K562 (cell line): ENCODE measurements around the gene PLPP4. TPM values are rescaled to one million over a fixed set of nuclear protein-coding genes. Genes with fewer than 3 reads are reported as not detected.

Experiments
- ATAC-seq: fragments of 200-7000 bp; cut with Tn5 transposase; 3 replicates; pipeline ENCODE4 v1.9.1; 2020; ENCODE audit warnings: moderate library complexity
- BruUV-seq: library from RNA; stranded (reverse); fragments of 400-500 nt; replicated peaks from 2 replicates; lab custom pipeline; 2021; lab: Mats Ljungman, UMichigan
- CTCF ChIA-PET: fragments of 300-600 bp; formaldehyde crosslinking; extraction: SDS; loops from one replicate; lab custom pipeline; 2021; ENCODE audit warnings: low intra/inter-chr PET ratio; lab: Yijun Ruan, JAX
- POLR2A ChIA-PET: fragments of 300-600, 350-650 bp; sonication (Branson Sonifier 250); formaldehyde crosslinking; extraction: SDS; loops from one replicate; lab custom pipeline; 2021; ENCODE audit warnings: antibody characterized with exemption, inconsistent platforms; lab: Yijun Ruan, JAX
- DNase-seq, 4 experiments: peaks; one replicate each; pipeline versions ENCODE4 v3.0.0 to v3.0.0-alpha.2; 2011 to 2018; ENCODE audit warnings: low spot score in 3 of 4, mixed read lengths in 3 of 4; ENCODE audit errors: extremely low read depth in 1 of 4
- FAIRE-seq: peaks from 2 replicates; lab custom pipeline; 2011; peaks lifted over from hg19 to GRCh38; lab: Jason Lieb, UNC
- H2AFZ ChIP-seq: 2 replicates; pipeline ENCODE4 v1.6.0; 2011; ENCODE audit warnings: low read depth, low read length, control low read depth, inconsistent platforms
- H3K27ac ChIP-seq: fragments of 200-600 bp; 3 replicates; pipeline ENCODE4 v1.8.0; 2011; ENCODE audit warnings: low read depth, mild to moderate bottlenecking, control low read depth, inconsistent platforms, low read length, moderate library complexity, mixed read lengths; ENCODE audit errors: extremely low read depth
- H3K27me3 ChIP-seq, 2 experiments: fragments of 300-600 bp in 1 of 2; 2 replicates in 1 of 2; 3 replicates in 1 of 2; pipeline versions ENCODE4 v1.6.0 to v1.8.0; 2011; ENCODE audit warnings: inconsistent platforms in 2 of 2, low read length in 2 of 2, mild to moderate bottlenecking in 1 of 2, mixed read lengths in 1 of 2, moderate library complexity in 1 of 2; ENCODE audit not compliant: control insufficient read depth in 2 of 2, insufficient read depth in 2 of 2
- H3K36me3 ChIP-seq: fragments of 300-600 bp; 3 replicates; pipeline ENCODE4 v1.8.0; 2011; ENCODE audit warnings: mild to moderate bottlenecking, low read length, inconsistent platforms; ENCODE audit not compliant: control insufficient read depth, insufficient read depth
- H3K4me1 ChIP-seq, 2 experiments: fragments of 200-600 bp in 1 of 2; replicated peaks in 1 of 2; 2 replicates in 1 of 2; 3 replicates in 1 of 2; pipeline versions ENCODE4 v1.5.1 to v1.8.0; 2011; ENCODE audit warnings: inconsistent platforms in 2 of 2, low read length in 2 of 2, mild to moderate bottlenecking in 1 of 2, mixed read lengths in 1 of 2, moderate library complexity in 1 of 2; ENCODE audit not compliant: control insufficient read depth in 2 of 2, insufficient read depth in 2 of 2
- H3K4me2 ChIP-seq: 2 replicates; pipeline ENCODE4 v1.6.1; 2011; ENCODE audit warnings: low read length, control low read depth, inconsistent platforms, mixed read lengths; ENCODE audit not compliant: insufficient read depth
- H3K4me3 ChIP-seq: fragments of 200-600 bp; sonication (generic), shearing (Covaris generic); 2 replicates; pipeline ENCODE4 v1.5.1; 2016; ENCODE audit warnings: control low read depth, inconsistent platforms
- H3K79me2 ChIP-seq: fragments of 200-600 bp; 3 replicates; pipeline ENCODE4 v1.8.0; 2011; ENCODE audit warnings: low read length, inconsistent platforms; ENCODE audit not compliant: control insufficient read depth, insufficient read depth
- H3K9ac ChIP-seq, 2 experiments: 2 replicates each; pipeline versions ENCODE4 v1.6.0 to v1.6.1; 2011; ENCODE audit warnings: low read depth in 2 of 2, low read length in 2 of 2, control low read depth in 1 of 2, inconsistent platforms in 1 of 2, mild to moderate bottlenecking in 1 of 2, mixed read lengths in 1 of 2; ENCODE audit not compliant: insufficient read depth in 1 of 2
- H3K9me1 ChIP-seq: one replicate; pipeline ENCODE4 v1.6.0; 2011; ENCODE audit warnings: inconsistent platforms, mild to moderate bottlenecking, low read length, moderate library complexity; ENCODE audit not compliant: control insufficient read depth, insufficient read depth
- H3K9me3 ChIP-seq: replicated peaks from 2 replicates; pipeline ENCODE4 v1.5.1; 2011; ENCODE audit warnings: low read depth, low read length, inconsistent platforms; ENCODE audit not compliant: control insufficient read depth, insufficient read depth
- H4K20me1 ChIP-seq: replicated peaks from 2 replicates; pipeline ENCODE4 v1.6.1; 2011; ENCODE audit warnings: low read length, inconsistent platforms, mixed read lengths; ENCODE audit not compliant: control insufficient read depth, insufficient read depth
- FOS ChIP-seq: IDR thresholded peaks from 3 replicates; pipeline ENCODE4 v1.6.1; 2011; ENCODE audit not compliant: insufficient read length; ENCODE audit errors: extremely low read depth
- FUS ChIP-seq: fragments of 200-400 bp; formaldehyde crosslinking; optimal IDR thresholded peaks from 2 replicates; pipeline ENCODE3; 2017; ENCODE audit warnings: low read depth, low read length
- KDM1A ChIP-seq, 2 experiments: fragments of 450-650 bp; IDR thresholded peaks; 2 replicates each; pipeline ENCODE4 v1.6.1; 2016; ENCODE audit warnings: mild to moderate bottlenecking in 2 of 2
- MTA1 ChIP-seq: fragments of 450-650 bp; IDR thresholded peaks from 2 replicates; pipeline ENCODE4 v1.6.1; 2017; ENCODE audit warnings: borderline replicate concordance
- NR1H2 ChIP-seq: sonication (generic); formaldehyde crosslinking; IDR thresholded peaks from 2 replicates; pipeline ENCODE4 v1.4.0; 2020; ENCODE audit warnings: mild to moderate bottlenecking, missing genetic modification reagents
- RB1 ChIP-seq: fragments of 450-650 bp; IDR thresholded peaks from 2 replicates; pipeline ENCODE4 v1.6.1; 2017; ENCODE audit warnings: low read depth, mild to moderate bottlenecking
- RBM22 ChIP-seq: fragments of 200-400 bp; formaldehyde crosslinking; IDR thresholded peaks from 2 replicates; pipeline ENCODE4 v1.6.1; 2018; ENCODE audit warnings: low read length, low read depth; ENCODE audit not compliant: poor library complexity, severe bottlenecking
- SMARCE1 ChIP-seq: fragments of 450-650 bp; IDR thresholded peaks from 2 replicates; pipeline ENCODE4 v1.7.1; 2016; ENCODE audit warnings: mild to moderate bottlenecking
- ZBTB12 ChIP-seq: fragments of 250-450 bp; sonication (Bioruptor Pico); IDR thresholded peaks from 2 replicates; pipeline ENCODE4 v1.4.0; 2020
- ZNF263 ChIP-seq: sonication (generic); formaldehyde crosslinking; IDR thresholded peaks from 2 replicates; pipeline ENCODE4 v1.8.0; 2022; ENCODE audit warnings: mild to moderate bottlenecking, missing genetic modification reagents, borderline replicate concordance
- ZNF316 ChIP-seq: fragments of 450-650 bp; IDR thresholded peaks from 2 replicates; pipeline ENCODE4 v1.6.1; 2016
- WGBS: fragments of 100-300 bp; shearing (Covaris generic); methylation state at CpG from one replicate; pipeline ENCODE4 v1.1.6; 2016; ENCODE audit warnings: low coverage, mixed read lengths; ENCODE audit not compliant: insufficient coverage; ENCODE audit errors: missing lambda C conversion rate; 5-methylcytosine and 5-hydroxymethylcytosine counted together
- in situ Hi-C: fragments of 300-500 bp; cut with MboI; formaldehyde crosslinking; loops from 4 replicates; pipeline ENCODE4 v1.15.0; 2018; ENCODE audit warnings: inconsistent platforms, mixed read lengths
- intact Hi-C: fragments of 100-400 bp; cut with micrococcal nuclease; formaldehyde crosslinking; loops from 2 replicates; pipeline ENCODE4 v1.14.2; 2022
- polyA plus RNA-seq, 8 experiments: library from polyadenylated mRNA; depleted of rRNA in 4 of 8; stranded (reverse) in 5 of 8; unstranded in 3 of 8; fragments of >200 nt; fragmentation: Nextera tagmentation in 2 of 8; fragmentation: Illumina TruSeq in 1 of 8; extraction: Ambion mirVana in 2 of 8; extraction: Trizol in 1 of 8; gene quantifications; 2 replicates each; pipeline versions ENCODE4 v1.2.1 to v1.2.3, GENCODE V29; 2011 to 2014; ENCODE audit warnings: inconsistent platforms in 1 of 8, missing spikeins in 1 of 8
- total RNA-seq, 7 experiments: library from RNA; depleted of rRNA in 6 of 7; stranded (reverse); fragments of >200 nt in 6 of 7; fragmentation: Illumina TruSeq in 2 of 7; extraction: Trizol in 2 of 7; gene quantifications; 2 replicates each; pipeline versions ENCODE4 v1.2.1 to v1.2.3, GENCODE V29; 2011 to 2021; ENCODE audit warnings: low replicate concordance in 1 of 7
- TF ChIP-seq, protein P1 (sequence below): fragments of 250-450 bp; sonication (Bioruptor Pico); IDR thresholded peaks from 2 replicates; pipeline ENCODE4 v1.5.0; 2021; ENCODE audit warnings: mild to moderate bottlenecking, moderate library complexity

The PLPP4 gene
- total and polyA plus RNA-seq, 9 of the 15 experiments (the other 6 are each of a cell fraction or from before 2014, with no cell fraction given), result 0.08 TPM; not detected in 8

- no peak for TF ChIP-seq RBM22
- TF ChIP-seq FUS, result no peak
- TF ChIP-seq ZNF263 (CRISPR knock-in tag), result no peak
- no peak for TF ChIP-seq ZBTB12 (CRISPR knock-in tag)
- no peak for TF ChIP-seq FOS
- no peak for TF ChIP-seq NR1H2 (CRISPR knock-in tag)
Measured at GRCh38 chr10:120474956-120475355, 17.9 kb downstream of the PLPP4 start (continued).

GRCh38 chr10:120475844-120476791, 19.1 kb downstream of the PLPP4 start:
- in situ Hi-C loops (no loop called here), intact Hi-C loops (no loop called here)
- no peaks in the 10 kb centered on the region for H3K9me3 ChIP-seq
- H2AFZ ChIP-seq, result no peak overlapping the region
- no peak overlapping the region for H3K4me2 ChIP-seq
- 1% methylated on average over 9 of the region's 10 CpGs for WGBS
- no peaks in the 10 kb centered on the region for H3K79me2 ChIP-seq
- H3K4me1 ChIP-seq, result no peaks in the 10 kb centered on the region
- no TSS peak for BruUV-seq
- no peaks in the 10 kb centered on the region for H3K27me3 ChIP-seq
- ATAC-seq (no peak), FAIRE-seq (no peak), DNase-seq (no peak)
- ChIA-PET CTCF (no interaction called here), POLR2A (no interaction called here)
- H4K20me1 ChIP-seq, result no peaks in the 10 kb centered on the region
- no peak overlapping the region for H3K9ac ChIP-seq
- H3K36me3 ChIP-seq, result no peaks in the 10 kb centered on the region
- H3K27ac ChIP-seq, result no peak overlapping the region
- no peak overlapping the region for H3K4me3 ChIP-seq
- TF ChIP-seq, protein P1, sequence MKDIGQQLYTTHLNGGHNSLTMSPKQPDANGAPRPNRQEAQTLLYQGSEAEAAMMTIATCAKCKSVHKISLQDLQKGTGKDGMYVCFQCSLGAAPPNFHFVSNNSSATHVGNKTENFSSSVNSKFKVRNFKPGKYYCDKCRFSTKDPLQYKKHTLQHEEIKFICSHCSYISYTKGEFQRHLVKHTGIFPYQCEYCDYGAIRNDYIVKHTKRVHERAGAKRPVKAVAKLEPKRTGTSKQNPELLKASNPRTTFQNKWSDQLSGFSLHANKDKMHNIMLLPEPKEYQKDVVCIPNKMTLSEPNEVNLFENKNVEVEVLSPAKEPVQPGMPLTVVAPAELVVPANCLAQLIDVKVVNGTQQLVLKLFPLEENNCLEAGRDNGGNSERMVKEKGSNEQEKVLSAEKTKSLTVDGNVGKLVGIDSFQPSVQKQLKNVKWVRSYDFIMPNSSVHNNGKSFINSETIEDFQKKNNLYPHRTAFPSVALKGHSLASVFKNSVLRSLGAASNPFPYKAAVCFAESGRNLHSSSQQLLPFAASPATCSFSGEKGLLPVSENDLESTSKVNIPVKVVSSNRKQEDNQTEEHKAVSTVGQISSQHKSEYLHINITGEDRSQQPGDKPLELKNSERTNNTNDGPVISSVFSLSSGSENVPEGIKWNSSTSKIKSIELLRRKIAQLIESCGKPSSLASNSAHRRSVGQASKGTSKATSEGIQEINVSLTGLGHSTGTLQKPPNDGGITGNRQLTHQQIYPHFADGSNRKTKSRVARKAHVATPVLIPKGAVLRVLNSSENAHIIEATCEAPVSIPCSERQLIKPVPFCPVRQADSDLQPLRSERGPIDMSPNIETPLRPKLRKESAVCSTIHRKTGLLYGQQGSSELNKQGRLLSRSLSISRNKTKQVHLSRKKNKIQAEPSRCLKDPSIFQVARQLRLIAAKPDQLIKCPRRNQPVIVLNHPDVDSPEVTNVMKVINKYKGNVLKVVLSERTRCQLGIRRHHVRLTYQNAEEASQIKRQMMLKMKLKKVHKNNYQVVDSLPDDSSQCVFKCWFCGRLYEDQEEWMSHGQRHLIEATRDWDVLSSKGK, result no peak
- TF ChIP-seq SMARCE1, result no peak
- TF ChIP-seq RB1, result no peak
- no peak for TF ChIP-seq MTA1
- TF ChIP-seq KDM1A (IDR thresholded peaks at IDR 0.05), result no peak
- TF ChIP-seq ZNF316, result peak; percentile 19; the same call in 1 of the 2 replicates
- H3K9me1 ChIP-seq, result no peaks in the 10 kb centered on the region
